CD4-positive, alpha-beta memory T cell (primary cell): ENCODE results near the gene EMC1. TPM values are rescaled to one million over a fixed set of nuclear protein-coding genes. Genes with fewer than 3 reads are reported as not detected.

ENCODE experiments used
- CTCF ChIA-PET: fragments of 350-600 bp; sonication (Branson Sonifier 250); formaldehyde crosslinking; loops from one replicate; lab custom pipeline; 2021; ENCODE audit warnings: inconsistent platforms; ENCODE audit not compliant: partially characterized antibody; lab: Charles Lee
- POLR2A ChIA-PET: fragments of 350-600 bp; sonication (Branson Sonifier 250); formaldehyde crosslinking; loops from one replicate; lab custom pipeline; 2021; ENCODE audit not compliant: partially characterized antibody; lab: Charles Lee
- DNase-seq, 5 donors: peaks; one replicate each; pipeline versions ENCODE4 v3.0.0 to v3.0.0-alpha.2; 2020 to 2022; ENCODE audit warnings: mixed read lengths in 1 of 5
- H3K27ac ChIP-seq: one replicate; pipeline ENCODE4 v1.7.0; 2013; ENCODE audit warnings: low read depth, low read length
- H3K27me3 ChIP-seq: 2 replicates; pipeline ENCODE4 v1.7.0; 2013; ENCODE audit warnings: mild to moderate bottlenecking, low read length, moderate library complexity; ENCODE audit not compliant: insufficient read depth
- H3K36me3 ChIP-seq: 2 replicates; pipeline ENCODE4 v1.7.0; 2013; ENCODE audit warnings: mild to moderate bottlenecking, low read length, moderate library complexity; ENCODE audit not compliant: insufficient read depth
- H3K4me1 ChIP-seq: 2 replicates; pipeline ENCODE4 v1.7.0; 2013; ENCODE audit warnings: mild to moderate bottlenecking, low read length, moderate library complexity; ENCODE audit not compliant: insufficient read depth
- H3K4me3 ChIP-seq, 2 donors: one replicate each; pipeline ENCODE4 v1.7.0; 2013; ENCODE audit warnings: low read length in 2 of 2, mild to moderate bottlenecking in 1 of 2
- H3K9me3 ChIP-seq, 2 donors: one replicate each; pipeline ENCODE4 v1.7.0; 2013; ENCODE audit warnings: low read length in 2 of 2, control low read depth in 1 of 2; ENCODE audit not compliant: control insufficient read depth in 1 of 2
- H3K27ac Mint-ChIP-seq, 7 donors: one replicate each; pipeline ENCODE4 v1.8.0; 2020 to 2021; ENCODE audit warnings: mixed read lengths in 7 of 7, mild to moderate bottlenecking in 6 of 7, inconsistent platforms in 3 of 7, moderate library complexity in 3 of 7
- H3K27me3 Mint-ChIP-seq, 2 donors: one replicate each; pipeline ENCODE4 v1.8.0; 2020 to 2021; ENCODE audit warnings: mixed read lengths in 2 of 2
- H3K36me3 Mint-ChIP-seq, 2 donors: one replicate each; pipeline ENCODE4 v1.8.0; 2020 to 2021; ENCODE audit warnings: mixed read lengths in 2 of 2, inconsistent platforms in 1 of 2, mild to moderate bottlenecking in 1 of 2
- H3K4me1 Mint-ChIP-seq, 4 donors: one replicate each; pipeline ENCODE4 v1.8.0; 2020 to 2021; ENCODE audit warnings: mixed read lengths in 4 of 4, mild to moderate bottlenecking in 1 of 4
- H3K4me3 Mint-ChIP-seq, 8 donors: one replicate each; pipeline ENCODE4 v1.8.0; 2020 to 2021; ENCODE audit warnings: mixed read lengths in 8 of 8, mild to moderate bottlenecking in 7 of 8, moderate library complexity in 6 of 8, inconsistent platforms in 3 of 8
- H3K9me3 Mint-ChIP-seq, 8 donors: one replicate each; pipeline ENCODE4 v1.8.0; 2020 to 2021; ENCODE audit warnings: mixed read lengths in 8 of 8, mild to moderate bottlenecking in 5 of 8, inconsistent platforms in 3 of 8, moderate library complexity in 1 of 8
- intact Hi-C: fragments of 100-400 bp; cut with micrococcal nuclease; formaldehyde crosslinking; loops from one replicate; pipeline ENCODE4 v1.15.1; 2023
- polyA plus RNA-seq, 2 donors: library from polyadenylated mRNA; unstranded; fragments of 300-500 nt; fragmentation: Illumina TruSeq; gene quantifications; one replicate each; pipeline ENCODE4 v1.2.3, GENCODE V29; 2021
- total RNA-seq, 2 experiments: library from RNA; stranded (reverse); gene quantifications; one replicate each; pipeline ENCODE4 v1.2.3, GENCODE V29; 2021

Gene EMC1
- total and polyA plus RNA-seq, 4 experiments from 2014 or later, result 21.2 to 35.3 (median 29.5) TPM

GRCh38 chr1:19208710-19209438, 42.5 kb downstream of the EMC1 start:
- no peaks in the 10 kb centered on the region for H3K36me3 ChIP-seq
- Mint-ChIP-seq H3K4me3 (peak overlapping the region; percentile 90 to 99 (median 95)), H3K4me1 (peaks cover 51 to 92% (median 73%) of the 10 kb centered on the region in 4 donors), H3K27me3 (no peaks in the 10 kb centered on the region), H3K27ac (peak overlapping the region; percentile 91 to 99 (median 97)), H3K36me3 (peaks cover 0 to 30% of the 10 kb centered on the region in 2 donors), H3K9me3 (peaks cover 0 to 2% (median 0%) of the 10 kb centered on the region in 8 donors)
- H3K9me3 ChIP-seq, result no peaks in the 10 kb centered on the region
- no peak for DNase-seq
- POLR2A ChIA-PET, result interaction anchor here (0.7 to 2.8 kb wide), 4 partner anchors 29 to 388 kb away, joined by 3 to 15 read pairs (median 3); partner anchors contain the start of genes EMC1 and MRTO4
- CTCF ChIA-PET, result interaction anchor here (0.8 to 1.7 kb wide), 3 partner anchors 13 to 445 kb away, joined by 3 to 4 read pairs (median 3); no protein-coding TSS in a partner anchor
- peaks cover 78% of the 10 kb centered on the region for H3K4me1 ChIP-seq
- intact Hi-C loops, result no loop called here
- H3K4me3 ChIP-seq, result peak overlapping the region; percentile 32 to 81
- H3K27me3 ChIP-seq, result no peaks in the 10 kb centered on the region
- H3K27ac ChIP-seq, result peak overlapping the region; percentile 95

- Mint-ChIP-seq H3K27me3 (no peaks in the 10 kb centered on the region), H3K4me1 (peaks cover 51 to 87% (median 75%) of the 10 kb centered on the region in 4 donors), H3K36me3 (peaks cover 0 to 23% of the 10 kb centered on the region in 2 donors), H3K4me3 (peak overlapping the region in 6 of 8 donors; percentile 1 to 53 (median 10)), H3K27ac (peak overlapping the region in 4 of 7 donors; percentile 11 to 49 (median 26)), H3K9me3 (peaks cover 0 to 2% (median 0%) of the 10 kb centered on the region in 8 donors)
- POLR2A ChIA-PET, result interaction anchor here (1.2 kb wide), 1 partner anchor 132 kb away, joined by 3 read pairs; no protein-coding TSS in a partner anchor
- Histone ChIP-seq H3K36me3 (no peaks in the 10 kb centered on the region), H3K27me3 (no peaks in the 10 kb centered on the region), H3K4me3 (no peak overlapping the region), H3K27ac (no peak overlapping the region), H3K9me3 (no peaks in the 10 kb centered on the region), H3K4me1 (peaks cover 76% of the 10 kb centered on the region)
- no peak for DNase-seq
- CTCF ChIA-PET, result interaction anchor here (2.0 kb wide), 1 partner anchor 27 kb away, joined by 4 read pairs; no protein-coding TSS in a partner anchor
- intact Hi-C loops, result no loop called here
Observed at GRCh38 chr1:19206947-19207346, 44.4 kb downstream of the EMC1 start.

GRCh38 chr1:19205845-19206244, 45.5 kb downstream of the EMC1 start:
- H3K27me3 ChIP-seq, result no peaks in the 10 kb centered on the region
- Mint-ChIP-seq H3K36me3 (peaks cover 0 to 28% of the 10 kb centered on the region in 2 donors), H3K27me3 (no peaks in the 10 kb centered on the region), H3K27ac (peak overlapping the region in 1 of 7 donors; percentile 37), H3K4me3 (peak overlapping the region in 1 of 8 donors; percentile 39), H3K9me3 (peaks cover 0 to 2% (median 0%) of the 10 kb centered on the region in 8 donors), H3K4me1 (peaks cover 50 to 84% (median 71%) of the 10 kb centered on the region in 4 donors)
- intact Hi-C loops, result no loop called here
- H3K4me3 ChIP-seq, result no peak overlapping the region
- ChIA-PET CTCF (interaction anchor here (0.8 to 1.0 kb wide), 2 partner anchors 20 to 34 kb away, joined by 4 read pairs; no protein-coding TSS in a partner anchor), POLR2A (no interaction called here)
- peaks cover 6% of the 10 kb centered on the region for H3K36me3 ChIP-seq
- H3K4me1 ChIP-seq, result peaks cover 67% of the 10 kb centered on the region
- H3K9me3 ChIP-seq, result no peaks in the 10 kb centered on the region
- H3K27ac ChIP-seq, result no peak overlapping the region
- DNase-seq, result no peak

GRCh38 chr1:19205403-19205802, 45.9 kb downstream of the EMC1 start:
- ChIA-PET POLR2A (no interaction called here), CTCF (interaction anchor here (0.8 to 1.0 kb wide), 2 partner anchors 20 to 35 kb away, joined by 4 read pairs; no protein-coding TSS in a partner anchor)
- Mint-ChIP-seq H3K4me3 (peak overlapping the region in 4 of 8 donors; percentile 32 to 59 (median 40)), H3K27ac (peak overlapping the region in 3 of 7 donors; percentile 1 to 58 (median 37)), H3K9me3 (no peaks in the 10 kb centered on the region), H3K4me1 (peaks cover 46 to 80% (median 68%) of the 10 kb centered on the region in 4 donors), H3K36me3 (peaks cover 3 to 26% of the 10 kb centered on the region in 2 donors), H3K27me3 (no peaks in the 10 kb centered on the region)
- intact Hi-C loops, result no loop called here
- Histone ChIP-seq H3K27me3 (no peaks in the 10 kb centered on the region), H3K9me3 (no peaks in the 10 kb centered on the region), H3K27ac (no peak overlapping the region), H3K36me3 (peaks cover 6% of the 10 kb centered on the region), H3K4me1 (peaks cover 63% of the 10 kb centered on the region), H3K4me3 (no peak overlapping the region)
- no peak for DNase-seq

- Mint-ChIP-seq H3K4me3 (peak overlapping the region in 3 of 8 donors; percentile 7 to 59 (median 41)), H3K36me3 (peaks cover 6 to 26% of the 10 kb centered on the region in 2 donors), H3K9me3 (no peaks in the 10 kb centered on the region), H3K27ac (peak overlapping the region in 2 of 7 donors; percentile 14 to 61), H3K27me3 (no peaks in the 10 kb centered on the region), H3K4me1 (peaks cover 43 to 76% (median 64%) of the 10 kb centered on the region in 4 donors)
- Histone ChIP-seq H3K27me3 (no peaks in the 10 kb centered on the region), H3K27ac (no peak overlapping the region), H3K9me3 (no peaks in the 10 kb centered on the region), H3K4me3 (no peak overlapping the region), H3K4me1 (peaks cover 63% of the 10 kb centered on the region), H3K36me3 (peaks cover 10% of the 10 kb centered on the region)
- ChIA-PET POLR2A (interaction anchor here (0.7 kb wide), 1 partner anchor 394 kb away, joined by 4 read pairs; no protein-coding TSS in a partner anchor), CTCF (interaction anchor here (0.8 to 1.0 kb wide), 2 partner anchors 21 to 35 kb away, joined by 4 read pairs; no protein-coding TSS in a partner anchor)
- no peak for DNase-seq
- intact Hi-C loops, result no loop called here
Observed at GRCh38 chr1:19204446-19205266, 46.7 kb downstream of the EMC1 start.

GRCh38 chr1:19203440-19203839, 47.9 kb downstream of the EMC1 start:
- Histone ChIP-seq H3K36me3 (peaks cover 22% of the 10 kb centered on the region), H3K9me3 (no peaks in the 10 kb centered on the region), H3K4me1 (peaks cover 53% of the 10 kb centered on the region), H3K27me3 (no peaks in the 10 kb centered on the region), H3K4me3 (no peak overlapping the region), H3K27ac (no peak overlapping the region)
- Mint-ChIP-seq H3K4me3 (no peak overlapping the region), H3K27me3 (no peaks in the 10 kb centered on the region), H3K27ac (peak overlapping the region in 2 of 7 donors; percentile 11 to 29), H3K9me3 (no peaks in the 10 kb centered on the region), H3K36me3 (peaks cover 18 to 32% of the 10 kb centered on the region in 2 donors), H3K4me1 (peaks cover 33 to 65% (median 54%) of the 10 kb centered on the region in 4 donors)
- POLR2A ChIA-PET, result interaction anchor here (0.6 to 0.8 kb wide), 2 partner anchors 15 to 73 kb away, joined by 3 to 4 read pairs; no protein-coding TSS in a partner anchor
- CTCF ChIA-PET, result interaction anchor here (0.9 kb wide), 1 partner anchor 447 kb away, joined by 3 read pairs; no protein-coding TSS in a partner anchor
- intact Hi-C loops, result no loop called here
- no peak for DNase-seq
